ENCODE results near the gene DCUN1D1. TPM values are rescaled to one million over a fixed set of nuclear protein-coding genes. Genes with fewer than 3 reads are reported as not detected.

Gene DCUN1D1
- total RNA-seq, 1 donor from 2014 or later = 50.7 TPM

DNA sequence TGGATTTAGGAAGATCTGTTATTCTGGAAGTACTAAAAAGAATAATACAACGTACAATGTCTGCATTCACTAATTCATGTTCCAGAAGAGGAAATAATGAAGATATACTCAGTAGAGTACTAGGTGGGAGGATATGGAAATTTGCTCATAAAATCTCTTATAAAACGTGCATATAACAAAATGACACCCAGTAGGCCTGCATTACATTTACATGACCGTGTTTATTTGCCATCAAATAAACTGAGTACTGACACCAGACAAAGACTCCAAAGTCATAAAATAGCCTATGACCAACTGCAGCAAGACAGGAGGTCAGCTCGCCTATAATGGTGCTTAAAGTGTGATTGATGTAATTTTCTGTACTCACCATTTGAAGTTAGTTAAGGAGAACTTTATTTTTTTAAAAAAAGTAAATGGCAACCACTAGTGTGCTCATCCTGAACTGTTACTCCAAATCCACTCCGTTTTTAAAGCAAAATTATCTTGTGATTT is 60.4 kb downstream of the DCUN1D1 start:
- TF ChIP-seq, protein P1, sequence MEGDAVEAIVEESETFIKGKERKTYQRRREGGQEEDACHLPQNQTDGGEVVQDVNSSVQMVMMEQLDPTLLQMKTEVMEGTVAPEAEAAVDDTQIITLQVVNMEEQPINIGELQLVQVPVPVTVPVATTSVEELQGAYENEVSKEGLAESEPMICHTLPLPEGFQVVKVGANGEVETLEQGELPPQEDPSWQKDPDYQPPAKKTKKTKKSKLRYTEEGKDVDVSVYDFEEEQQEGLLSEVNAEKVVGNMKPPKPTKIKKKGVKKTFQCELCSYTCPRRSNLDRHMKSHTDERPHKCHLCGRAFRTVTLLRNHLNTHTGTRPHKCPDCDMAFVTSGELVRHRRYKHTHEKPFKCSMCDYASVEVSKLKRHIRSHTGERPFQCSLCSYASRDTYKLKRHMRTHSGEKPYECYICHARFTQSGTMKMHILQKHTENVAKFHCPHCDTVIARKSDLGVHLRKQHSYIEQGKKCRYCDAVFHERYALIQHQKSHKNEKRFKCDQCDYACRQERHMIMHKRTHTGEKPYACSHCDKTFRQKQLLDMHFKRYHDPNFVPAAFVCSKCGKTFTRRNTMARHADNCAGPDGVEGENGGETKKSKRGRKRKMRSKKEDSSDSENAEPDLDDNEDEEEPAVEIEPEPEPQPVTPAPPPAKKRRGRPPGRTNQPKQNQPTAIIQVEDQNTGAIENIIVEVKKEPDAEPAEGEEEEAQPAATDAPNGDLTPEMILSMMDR (IDR thresholded peaks at IDR 0.05; ENCODE audit: unreplicated experiment) = no peak
- H3K27ac Mint-ChIP-seq = no peak overlapping the region
- no peaks in the 10 kb centered on the region for H3K27me3 Mint-ChIP-seq (ENCODE audit: low read depth)
- H3K4me3 Mint-ChIP-seq = no peak overlapping the region
- H3K36me3 Mint-ChIP-seq = peaks cover 9% of the 10 kb centered on the region
- H3K9me3 Mint-ChIP-seq = peaks cover 3% of the 10 kb centered on the region
- no peak for DNase-seq (ENCODE audit: low spot score in 2 of 2, unreplicated experiment in 2 of 2)
- H3K4me1 Mint-ChIP-seq = peaks cover 9% of the 10 kb centered on the region

DNA sequence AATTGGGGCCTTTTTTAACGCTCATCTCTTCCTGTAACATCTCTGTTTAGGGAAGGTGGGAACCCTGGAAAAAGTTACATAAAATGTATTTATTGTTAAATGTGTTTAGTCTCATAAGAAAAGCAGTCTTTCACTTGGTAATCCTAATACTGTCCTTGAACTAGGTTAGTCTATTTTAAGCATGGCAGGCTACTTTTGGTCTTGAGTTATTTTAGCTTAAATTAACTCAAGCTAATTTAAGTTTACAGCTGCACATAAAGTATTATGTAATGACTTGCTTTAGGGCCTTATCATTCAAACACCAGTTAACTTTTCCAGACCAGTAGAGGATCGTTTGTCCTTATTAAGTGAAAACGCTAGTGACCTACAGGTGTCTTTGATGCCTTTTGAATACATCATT is 63.2 kb downstream of the DCUN1D1 start:
- no peaks in the 10 kb centered on the region for H3K27me3 Mint-ChIP-seq (ENCODE audit: low read depth)
- H3K27ac Mint-ChIP-seq = no peak overlapping the region
- no peaks in the 10 kb centered on the region for H3K9me3 Mint-ChIP-seq
- H3K4me1 Mint-ChIP-seq = peaks cover 16% of the 10 kb centered on the region
- H3K36me3 Mint-ChIP-seq = peaks cover 3% of the 10 kb centered on the region
- TF ChIP-seq, protein P1 (IDR thresholded peaks at IDR 0.05; ENCODE audit: unreplicated experiment) = no peak
- DNase-seq (ENCODE audit: low spot score in 2 of 2, unreplicated experiment in 2 of 2) = no peak
- H3K4me3 Mint-ChIP-seq = no peak overlapping the region

DNA sequence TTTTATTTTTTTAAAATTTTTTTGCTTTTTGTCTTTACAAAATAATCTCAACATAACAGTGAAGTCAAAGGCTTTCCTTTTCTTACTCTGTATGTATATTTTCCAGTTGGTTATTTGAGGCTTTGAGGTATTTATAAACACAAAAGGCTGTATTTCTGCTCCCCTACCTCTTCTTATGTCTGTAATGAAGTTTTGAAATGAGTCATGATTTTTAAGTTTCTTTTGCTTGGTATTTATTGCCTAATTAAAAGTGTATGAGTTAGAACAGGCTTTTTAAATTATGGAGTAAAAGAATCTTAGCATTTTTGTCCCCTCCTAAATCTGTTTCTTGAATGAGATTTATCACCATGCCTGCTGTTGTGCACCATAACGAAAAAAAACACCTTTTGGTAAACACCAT is 66.0 kb downstream of the DCUN1D1 start:
- peaks cover 8% of the 10 kb centered on the region for H3K4me1 Mint-ChIP-seq
- H3K27me3 Mint-ChIP-seq (ENCODE audit: low read depth) = no peaks in the 10 kb centered on the region
- no peak overlapping the region for H3K4me3 Mint-ChIP-seq
- H3K9me3 Mint-ChIP-seq = no peaks in the 10 kb centered on the region
- DNase-seq (ENCODE audit: low spot score in 2 of 2, unreplicated experiment in 2 of 2) = no peak
- TF ChIP-seq, protein P1 (IDR thresholded peaks at IDR 0.05; ENCODE audit: unreplicated experiment) = no peak
- peaks cover 3% of the 10 kb centered on the region for H3K36me3 Mint-ChIP-seq
- H3K27ac Mint-ChIP-seq = no peak overlapping the region

DNA sequence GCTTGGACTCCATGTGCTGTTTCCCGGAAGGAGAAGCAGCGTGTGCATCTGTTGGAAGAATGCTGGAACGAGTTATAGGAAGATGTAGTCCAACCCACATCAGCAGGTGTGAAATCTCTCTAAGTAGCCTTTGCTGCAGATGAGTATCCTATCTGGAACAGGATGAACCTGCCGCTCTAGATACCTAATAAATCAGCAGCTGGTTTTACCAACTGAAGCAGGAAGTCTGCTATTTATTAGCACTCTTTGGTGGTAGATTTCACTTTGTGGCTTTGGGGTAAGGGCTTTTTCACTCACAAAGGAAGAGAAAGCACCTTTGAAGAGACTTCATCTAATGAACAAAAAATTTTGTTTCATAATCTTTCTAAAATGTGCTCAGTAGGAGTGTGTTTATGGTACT is 66.4 kb downstream of the DCUN1D1 start:
- Mint-ChIP-seq H3K27ac (no peak overlapping the region), H3K27me3 (ENCODE audit: low read depth) (no peaks in the 10 kb centered on the region), H3K4me1 (peaks cover 8% of the 10 kb centered on the region), H3K36me3 (peaks cover 3% of the 10 kb centered on the region), H3K9me3 (no peaks in the 10 kb centered on the region), H3K4me3 (no peak overlapping the region)
- no peak for DNase-seq (ENCODE audit: low spot score in 2 of 2, unreplicated experiment in 2 of 2)
- TF ChIP-seq, protein P1 (IDR thresholded peaks at IDR 0.05; ENCODE audit: unreplicated experiment) = no peak

DNA sequence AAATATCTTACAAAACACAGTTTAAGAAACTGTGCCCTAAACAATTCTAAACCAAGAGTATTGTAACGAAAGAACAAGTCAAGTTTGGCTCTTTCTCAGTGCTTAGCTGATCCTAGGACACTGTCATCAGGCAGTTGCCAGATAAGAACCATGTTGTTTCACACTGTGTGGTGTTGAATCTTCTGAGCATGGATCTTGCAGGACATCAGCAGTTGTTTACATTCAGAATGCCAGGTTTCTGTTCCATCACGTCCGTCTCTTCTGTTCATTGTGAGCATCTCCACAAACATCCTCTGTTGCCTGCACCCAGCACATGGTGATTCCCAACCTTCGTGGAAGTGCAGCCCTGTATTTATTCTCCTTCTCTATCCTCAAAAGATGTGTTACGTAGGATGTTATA is 67.9 kb downstream of the DCUN1D1 start:
- no peaks in the 10 kb centered on the region for H3K9me3 Mint-ChIP-seq
- DNase-seq (ENCODE audit: low spot score in 2 of 2, unreplicated experiment in 2 of 2) = no peak
- H3K27me3 Mint-ChIP-seq (ENCODE audit: low read depth) = no peaks in the 10 kb centered on the region
- peaks cover 8% of the 10 kb centered on the region for H3K4me1 Mint-ChIP-seq
- no peak overlapping the region for H3K4me3 Mint-ChIP-seq
- TF ChIP-seq, protein P1 (IDR thresholded peaks at IDR 0.05; ENCODE audit: unreplicated experiment) = no peak
- H3K27ac Mint-ChIP-seq = no peak overlapping the region
- H3K36me3 Mint-ChIP-seq = peaks cover 3% of the 10 kb centered on the region

DNA sequence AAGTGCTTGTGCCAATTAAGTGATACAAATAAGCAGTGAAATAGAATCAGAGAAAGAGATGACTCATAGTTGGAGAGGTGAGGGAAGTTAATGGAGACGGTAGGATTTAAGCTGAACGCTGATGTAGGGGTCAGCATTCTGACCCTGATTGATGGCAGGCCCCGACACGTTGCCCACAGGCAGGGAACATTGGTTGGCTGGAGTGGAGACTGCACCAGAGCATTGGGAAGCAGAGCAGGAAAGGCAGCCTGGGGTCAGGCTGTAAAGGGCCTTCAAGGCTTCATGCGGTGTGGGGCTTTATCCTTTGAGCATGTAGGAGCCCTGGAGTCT is 68.6 kb downstream of the DCUN1D1 start:
- no peak overlapping the region for H3K4me3 Mint-ChIP-seq
- DNase-seq (ENCODE audit: low spot score in 2 of 2, unreplicated experiment in 2 of 2) = no peak
- no peaks in the 10 kb centered on the region for H3K27me3 Mint-ChIP-seq (ENCODE audit: low read depth)
- peaks cover 3% of the 10 kb centered on the region for H3K36me3 Mint-ChIP-seq
- peaks cover 8% of the 10 kb centered on the region for H3K4me1 Mint-ChIP-seq
- TF ChIP-seq, protein P1 (IDR thresholded peaks at IDR 0.05; ENCODE audit: unreplicated experiment) = no peak
- H3K27ac Mint-ChIP-seq = no peak overlapping the region
- no peaks in the 10 kb centered on the region for H3K9me3 Mint-ChIP-seq
